ENCODE measurements around the gene ISYNA1.

The ISYNA1 gene

DNA sequence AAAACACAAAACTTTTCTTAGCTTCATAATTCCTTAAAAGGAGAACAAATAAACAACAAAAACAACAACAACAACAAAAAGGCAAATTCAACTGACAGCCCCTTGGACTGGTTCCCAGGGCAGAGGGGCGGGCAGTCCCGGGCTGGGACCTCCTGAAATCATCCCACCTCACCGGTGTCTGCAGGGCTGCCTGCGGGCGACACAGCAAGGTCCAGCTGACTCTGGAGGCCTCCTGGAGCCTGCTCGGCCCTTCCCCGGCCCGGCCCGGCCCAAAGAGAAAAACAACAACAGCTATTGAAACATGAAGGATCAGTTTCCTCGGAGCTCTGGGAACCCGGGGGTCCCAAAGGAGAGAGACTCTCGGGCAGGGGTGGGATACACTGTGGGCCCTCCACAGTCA lies 5.0 kb upstream of the ISYNA1 start:
- no peak for DNase-seq

GRCh38 chr19:18441804-18442788 lies 4.2 kb upstream of the ISYNA1 start:
- no peak for DNase-seq

DNA sequence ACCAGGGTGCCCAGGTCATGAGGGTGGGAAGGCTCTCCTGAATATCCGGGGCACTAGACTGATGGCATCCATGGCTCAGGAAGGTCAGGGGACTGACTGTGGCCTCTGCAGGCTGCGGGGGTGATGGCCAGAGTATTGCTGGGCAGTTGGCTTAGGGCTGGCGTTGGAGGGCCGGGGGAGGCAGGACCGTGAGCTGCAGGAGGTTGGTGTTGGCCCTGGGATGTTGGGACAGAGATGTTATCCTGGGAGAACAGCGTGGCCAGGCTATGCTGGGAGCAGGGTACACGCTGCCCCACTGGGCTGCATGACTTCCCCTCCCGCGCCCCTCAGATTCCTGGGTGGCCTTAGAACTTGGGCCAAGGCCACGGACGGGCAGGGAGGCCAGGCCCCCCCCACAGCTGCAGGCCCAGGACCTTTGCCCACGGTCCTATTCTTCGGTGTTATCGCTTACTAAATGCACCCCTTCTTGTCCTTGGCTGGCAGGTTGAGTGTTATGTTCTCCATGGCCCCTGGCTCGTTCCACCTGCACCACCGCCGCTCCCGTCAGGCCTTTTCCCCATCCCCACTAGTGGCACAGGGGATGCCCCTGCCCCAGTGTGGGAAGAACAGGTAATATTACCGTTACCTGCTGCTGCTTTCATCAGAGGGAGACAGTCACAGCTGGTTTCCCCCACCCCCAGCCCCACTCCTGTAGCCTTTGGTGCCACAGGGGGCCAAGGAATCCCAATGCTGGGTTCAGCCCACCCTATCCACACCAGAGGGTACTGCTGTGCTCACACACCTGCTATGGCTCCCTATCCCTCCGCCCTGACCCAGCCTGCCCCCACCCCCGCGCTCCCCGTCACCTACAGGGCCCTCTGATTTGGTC lies 3.2 kb upstream of the ISYNA1 start:
- no peak for DNase-seq

DNA sequence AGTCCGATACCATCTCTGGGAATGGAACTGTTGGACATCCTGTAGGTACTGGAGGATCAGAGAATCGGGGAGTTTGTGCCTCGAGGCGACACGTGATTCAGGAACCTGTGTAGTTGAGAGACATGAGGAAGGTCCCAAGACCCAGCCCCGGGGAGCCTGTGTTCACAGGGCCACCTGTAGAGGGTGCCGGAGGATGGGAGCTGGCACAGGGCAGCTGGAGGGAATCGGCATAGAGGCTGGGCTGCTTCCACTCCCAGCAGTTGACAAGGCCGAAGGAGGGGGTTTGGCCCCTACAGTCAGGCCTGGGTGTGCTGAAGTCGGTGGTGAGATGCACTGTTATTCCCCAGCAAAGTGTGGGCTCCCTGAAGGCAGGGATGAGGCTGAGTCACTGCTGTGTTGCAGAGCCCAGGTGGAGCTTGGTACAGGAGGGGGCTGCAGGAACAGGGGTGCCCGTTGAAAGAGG lies 2.5 kb upstream of the ISYNA1 start:
- no peak for DNase-seq

GRCh38 chr19:18439910-18440237 lies 1.9 kb upstream of the ISYNA1 start:
- no peak for DNase-seq

DNA sequence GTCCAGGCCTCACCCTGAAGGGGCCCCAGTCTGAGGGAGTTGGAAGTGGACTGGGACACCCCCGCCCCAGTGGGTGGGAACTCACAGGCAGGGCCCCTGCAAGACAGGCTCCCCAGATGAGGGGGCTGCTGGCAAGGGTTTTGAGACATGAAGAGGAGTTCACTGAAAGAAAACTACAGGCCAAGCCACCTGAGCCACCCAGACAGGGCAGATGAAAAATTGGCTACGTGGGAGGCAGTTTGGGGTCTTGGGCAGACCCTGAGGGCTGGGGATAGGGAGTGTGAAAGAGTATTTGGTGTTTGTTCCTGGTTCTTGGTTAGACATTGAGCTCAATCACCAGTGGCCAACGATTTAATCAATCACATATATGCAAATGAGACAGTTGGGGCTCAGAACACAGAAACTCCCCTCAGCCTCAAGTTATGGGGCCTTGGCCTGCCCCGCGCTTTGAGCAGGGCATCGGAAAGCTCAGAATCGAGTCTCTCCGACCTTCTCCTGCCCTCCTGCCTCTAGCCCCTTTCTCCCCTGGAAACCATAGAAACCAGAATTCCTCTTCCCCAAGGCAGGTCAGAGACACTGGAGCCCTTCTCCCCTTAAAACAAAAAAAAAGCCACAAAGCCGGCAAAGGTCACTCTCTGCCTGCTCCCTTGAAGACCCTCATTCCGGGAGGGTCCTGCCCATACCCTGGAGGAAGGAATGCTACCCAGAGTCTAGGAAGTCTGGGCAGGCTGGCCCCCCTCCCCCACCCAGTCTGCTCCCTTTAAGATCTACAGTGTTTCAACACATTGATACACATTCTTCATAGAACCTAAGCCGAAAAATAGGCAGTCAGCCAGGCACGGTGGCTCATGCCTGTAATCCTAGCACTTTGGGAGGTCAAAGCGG lies 1.3 kb upstream of the ISYNA1 start:
- DNase-seq = no peak

DNA sequence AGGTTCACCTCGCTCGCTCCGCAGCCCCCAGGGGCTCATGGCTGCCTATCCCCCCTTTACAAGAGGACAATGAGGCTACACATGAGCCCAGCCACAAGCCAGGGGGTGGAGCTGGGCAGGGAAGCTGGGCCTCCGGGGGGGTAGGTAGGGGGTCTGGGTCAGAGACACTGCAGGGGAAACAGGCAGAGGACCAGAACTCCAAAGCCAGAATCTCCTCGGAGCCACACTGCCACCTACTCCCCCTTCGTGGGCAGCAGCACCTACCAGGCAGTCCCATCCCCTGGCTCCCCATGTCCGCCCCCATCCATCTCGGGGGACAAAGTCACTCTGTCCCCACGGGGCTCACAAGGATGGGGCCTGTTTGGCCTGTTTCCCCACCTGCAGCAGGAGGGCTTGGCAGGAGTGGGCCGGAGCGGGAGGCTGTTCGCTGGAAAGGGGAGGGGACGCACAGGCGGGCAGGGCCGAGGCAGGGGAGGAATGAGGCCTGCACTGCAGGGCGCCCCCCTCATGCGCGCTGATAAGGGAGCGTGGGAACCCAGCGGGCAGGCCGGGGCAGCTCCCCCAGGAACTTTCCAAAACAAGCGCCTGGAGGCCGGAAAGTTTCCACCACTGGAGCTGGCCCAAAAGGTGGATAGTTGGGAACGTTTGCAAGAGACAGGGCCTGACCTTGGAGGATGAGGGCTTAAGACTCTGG lies 545 bp upstream of the ISYNA1 start:
- DNase-seq = no peak

GRCh38 chr19:18436671-18437490 lies 1.1 kb downstream of the ISYNA1 start:
- peak; percentile 89 for DNase-seq

GRCh38 chr19:18435842-18436670 lies 1.9 kb downstream of the ISYNA1 start:
- no peak for DNase-seq

- DNase-seq = no peak
Observed at GRCh38 chr19:18435178-18435841, 2.6 kb downstream of the ISYNA1 start.

DNA sequence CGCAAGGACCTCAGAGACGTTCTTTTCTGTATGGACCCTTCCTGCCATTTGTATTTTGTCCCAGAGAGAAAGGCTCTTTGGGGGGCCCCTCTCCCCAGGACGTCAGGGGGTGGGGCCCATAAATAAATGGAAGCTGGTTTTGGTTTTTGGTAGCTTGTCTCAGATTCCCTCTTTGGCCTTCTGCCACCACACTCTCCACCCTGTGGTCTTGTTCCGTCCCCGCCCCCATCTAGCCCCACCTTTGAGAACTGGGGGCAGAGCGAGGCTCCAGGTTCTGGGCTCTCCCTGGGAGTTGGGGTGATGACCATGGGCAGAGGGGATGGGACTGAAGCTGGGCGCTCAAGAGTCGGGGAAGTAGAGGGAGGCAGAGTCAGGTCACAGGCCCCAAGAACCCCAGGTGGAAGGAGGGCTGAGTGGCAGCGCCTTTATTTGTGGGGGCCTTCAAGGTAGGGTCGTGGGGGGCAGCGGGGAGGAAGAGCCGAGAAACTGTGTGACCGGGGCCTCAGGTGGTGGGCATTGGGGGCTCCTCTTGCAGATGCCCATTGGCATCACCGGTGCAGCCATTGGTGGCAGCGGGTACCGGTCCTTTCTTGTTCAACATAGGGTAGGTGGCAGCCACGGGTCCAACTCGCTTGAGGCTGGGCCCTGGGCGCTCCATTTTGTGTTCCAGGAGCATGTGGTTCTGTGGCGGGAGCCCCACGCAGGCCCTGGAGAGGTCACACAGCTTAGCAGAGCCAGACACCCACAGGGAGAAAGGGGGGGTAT lies 3.3 kb downstream of the ISYNA1 start:
- no peak for DNase-seq

GRCh38 chr19:18433735-18434398 lies 4.1 kb downstream of the ISYNA1 start:
- no peak for DNase-seq

DNA sequence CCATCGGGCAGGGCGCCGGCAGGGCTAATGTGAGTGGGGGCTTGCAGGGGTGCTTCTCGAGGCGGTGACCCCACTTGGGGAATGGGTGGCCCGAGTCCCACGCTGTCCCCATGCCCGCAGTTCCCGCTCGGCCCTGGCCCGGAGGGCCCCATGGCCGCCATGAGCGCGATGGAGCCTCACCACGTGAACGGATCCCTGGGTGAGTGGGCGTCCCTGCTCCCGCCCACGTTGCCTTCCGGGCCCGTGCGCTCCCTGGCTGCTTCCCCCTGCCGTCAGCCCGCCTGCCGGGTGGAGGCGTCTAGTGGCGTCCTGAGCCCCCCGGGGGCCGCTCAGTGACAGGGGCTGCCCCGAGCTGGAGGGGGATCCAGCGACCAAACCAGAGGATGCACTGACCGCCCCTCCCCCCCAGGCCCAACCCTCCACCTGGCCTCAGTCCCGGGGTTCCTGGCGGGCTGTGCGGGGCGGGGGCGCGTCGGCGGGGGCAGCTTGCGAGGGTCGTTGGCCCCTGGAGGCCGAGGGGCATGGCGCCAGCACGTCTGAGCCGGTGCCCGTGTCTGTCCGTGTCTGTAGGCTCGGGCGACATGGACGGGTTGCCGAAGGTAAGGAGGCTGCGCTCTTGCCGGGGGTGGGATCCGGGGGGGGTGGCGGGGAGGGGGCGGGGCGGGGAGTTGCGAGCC lies 4.8 kb downstream of the ISYNA1 start:
- peak; percentile 47 for DNase-seq

GRCh38 chr19:18432275-18433014 lies 5.5 kb downstream of the ISYNA1 start:
- no peak for DNase-seq

DNA sequence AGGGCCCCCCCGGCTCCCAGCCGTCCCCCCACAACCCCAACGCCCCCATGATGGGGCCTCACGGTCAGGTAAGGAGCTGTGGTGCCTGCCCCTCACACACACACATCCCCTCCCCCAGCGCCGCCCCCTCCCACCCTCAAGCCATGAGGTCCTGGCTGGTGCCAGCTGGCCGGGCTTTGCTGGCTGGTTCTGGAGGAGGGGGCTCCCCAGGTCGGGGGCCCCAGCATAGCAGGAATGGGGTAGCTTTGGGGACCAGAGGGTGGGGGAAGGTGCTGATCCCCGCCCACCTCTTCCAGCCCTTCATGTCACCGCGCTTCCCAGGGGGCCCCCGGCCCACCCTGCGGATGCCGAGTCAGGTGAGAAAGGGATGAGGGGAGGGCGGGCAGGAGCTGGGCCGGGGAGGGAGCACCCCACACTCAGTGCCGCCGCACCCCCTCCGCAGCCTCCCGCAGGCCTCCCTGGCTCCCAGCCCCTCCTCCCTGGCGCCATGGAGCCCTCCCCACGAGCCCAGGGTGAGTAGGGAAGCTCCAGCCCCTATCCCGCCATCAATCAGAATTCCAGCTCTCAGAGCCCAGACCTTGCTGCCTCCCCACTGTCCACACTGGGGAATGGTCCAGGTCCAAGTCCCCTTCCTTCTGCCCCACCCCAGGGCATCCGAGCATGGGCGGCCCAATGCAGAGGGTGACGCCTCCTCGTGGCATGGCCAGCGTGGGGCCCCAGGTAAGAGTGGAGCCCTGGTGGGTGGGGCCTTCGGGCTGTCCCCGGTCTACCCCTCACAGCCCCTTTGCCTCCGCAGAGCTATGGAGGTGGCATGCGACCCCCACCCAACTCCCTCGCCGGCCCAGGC lies 6.4 kb downstream of the ISYNA1 start:
- no peak for DNase-seq
